A673 (cell line): ENCODE results near the gene CARD19. TPM values are rescaled to one million over a fixed set of nuclear protein-coding genes. Genes with fewer than 3 reads are reported as not detected.

Source experiments
- BruUV-seq: library from RNA; stranded (reverse); fragments of 400-500 nt; replicated peaks from 2 replicates; lab custom pipeline; 2021; lab: Mats Ljungman, UMichigan
- CTCF ChIA-PET: fragments of 300-600 bp; sonication (Branson Sonifier 250); formaldehyde crosslinking; loops from one replicate; lab custom pipeline; 2022; ENCODE audit warnings: antibody characterized with exemption; lab: Charles Lee
- POLR2A ChIA-PET: fragments of 300-600 bp; sonication (Branson Sonifier 250); formaldehyde crosslinking; loops from one replicate; lab custom pipeline; 2022; ENCODE audit warnings: antibody characterized with exemption; ENCODE audit not compliant: low non-redundant PET; lab: Charles Lee
- DNase-seq: peaks from one replicate; pipeline ENCODE4 v3.0.0-alpha.2; 2015; ENCODE audit warnings: low spot score
- H3K27ac ChIP-seq: fragments of 200-600 bp; sonication (generic); 2 replicates; pipeline ENCODE4 v1.5.1; 2016; ENCODE audit warnings: mixed run types, low read depth, mild to moderate bottlenecking, mixed read lengths, antibody characterized with exemption, low read length; ENCODE audit not compliant: poor library complexity, severe bottlenecking
- H3K27me3 ChIP-seq: fragments of 200-600 bp; sonication (generic); replicated peaks from 2 replicates; pipeline ENCODE4 v1.6.1; 2017; ENCODE audit warnings: mixed run types, low read depth, mild to moderate bottlenecking, mixed read lengths, antibody characterized with exemption, low read length; ENCODE audit not compliant: insufficient read depth, poor library complexity
- H3K36me3 ChIP-seq: fragments of 200-600 bp; sonication (generic); 2 replicates; pipeline ENCODE4 v1.6.1; 2016; ENCODE audit warnings: mixed run types, mild to moderate bottlenecking, mixed read lengths, antibody characterized with exemption, low read length; ENCODE audit not compliant: insufficient read depth, poor library complexity, severe bottlenecking
- H3K4me1 ChIP-seq: fragments of 200-600 bp; sonication (generic); 2 replicates; pipeline ENCODE4 v1.6.1; 2017; ENCODE audit warnings: mixed run types, mild to moderate bottlenecking, mixed read lengths, antibody characterized with exemption, low read length; ENCODE audit not compliant: insufficient read depth, poor library complexity, severe bottlenecking
- H3K4me3 ChIP-seq: fragments of 200-600 bp; sonication (generic); 2 replicates; pipeline ENCODE4 v1.5.1; 2016; ENCODE audit warnings: low read depth, mixed run types, mild to moderate bottlenecking, mixed read lengths, low read length; ENCODE audit not compliant: poor library complexity, severe bottlenecking
- H3K9me3 ChIP-seq: fragments of 200-600 bp; sonication (generic); 2 replicates; pipeline ENCODE4 v1.6.1; 2016; ENCODE audit warnings: mixed run types, low read depth, mild to moderate bottlenecking, mixed read lengths, antibody characterized with exemption, low read length; ENCODE audit not compliant: poor library complexity, severe bottlenecking
- EZH2 ChIP-seq: fragments of 200-600 bp; sonication (generic); IDR thresholded peaks from 2 replicates; pipeline ENCODE4 v1.6.1; 2017; ENCODE audit warnings: borderline replicate concordance, low read depth, mild to moderate bottlenecking, mixed read lengths, antibody characterized with exemption, low read length; ENCODE audit not compliant: poor library complexity, severe bottlenecking
- intact Hi-C: fragments of 100-400 bp; cut with micrococcal nuclease; formaldehyde crosslinking; loops from one replicate; pipeline ENCODE4 v1.10.0; 2022; ENCODE audit not compliant: unreplicated experiment
- total RNA-seq: library from RNA; stranded (reverse); gene quantifications from 2 replicates; pipeline ENCODE4 v1.2.3, GENCODE V29; 2021
- TF ChIP-seq, protein P1 (sequence below): fragments of 300-800, 200-600 bp; sonication (generic); conservative IDR thresholded peaks from 2 replicates; pipeline ENCODE4 v1.5.1; 2017; ENCODE audit warnings: low read depth, mild to moderate bottlenecking, antibody characterized with exemption, low read length, moderate library complexity, mixed read lengths

The CARD19 gene
- total RNA-seq, 1 experiment from 2014 or later, result 12.2 TPM

DNA sequence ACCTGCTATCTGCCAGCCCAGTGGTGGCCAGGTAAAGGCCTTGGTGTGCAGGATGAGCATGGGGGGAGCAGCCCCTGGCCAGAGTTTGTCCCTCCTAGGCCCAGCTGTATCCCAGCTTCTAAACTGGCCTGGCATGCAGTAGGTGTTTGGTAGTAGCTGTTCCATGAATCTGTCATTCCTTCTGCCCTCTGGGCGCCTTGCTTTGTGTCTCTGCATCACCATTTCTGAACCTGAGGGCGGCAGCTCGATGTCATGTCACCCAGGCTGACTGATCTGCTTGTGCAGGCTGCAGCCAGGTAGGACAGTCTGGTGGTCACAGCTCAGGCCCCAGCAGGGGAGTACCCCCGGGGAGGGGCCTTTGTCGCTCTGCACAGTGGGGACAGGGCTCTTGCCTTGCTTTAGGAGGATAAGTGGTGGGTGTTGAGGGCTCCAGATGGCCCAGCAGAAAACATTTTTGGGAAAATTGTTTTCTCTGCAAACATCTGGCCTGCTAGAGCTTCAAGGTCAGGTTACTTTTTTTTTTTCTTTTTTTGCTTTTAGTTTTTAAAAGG is 42.2 kb upstream of the CARD19 start:
- no peak for TF ChIP-seq EZH2
- TF ChIP-seq, protein P1, sequence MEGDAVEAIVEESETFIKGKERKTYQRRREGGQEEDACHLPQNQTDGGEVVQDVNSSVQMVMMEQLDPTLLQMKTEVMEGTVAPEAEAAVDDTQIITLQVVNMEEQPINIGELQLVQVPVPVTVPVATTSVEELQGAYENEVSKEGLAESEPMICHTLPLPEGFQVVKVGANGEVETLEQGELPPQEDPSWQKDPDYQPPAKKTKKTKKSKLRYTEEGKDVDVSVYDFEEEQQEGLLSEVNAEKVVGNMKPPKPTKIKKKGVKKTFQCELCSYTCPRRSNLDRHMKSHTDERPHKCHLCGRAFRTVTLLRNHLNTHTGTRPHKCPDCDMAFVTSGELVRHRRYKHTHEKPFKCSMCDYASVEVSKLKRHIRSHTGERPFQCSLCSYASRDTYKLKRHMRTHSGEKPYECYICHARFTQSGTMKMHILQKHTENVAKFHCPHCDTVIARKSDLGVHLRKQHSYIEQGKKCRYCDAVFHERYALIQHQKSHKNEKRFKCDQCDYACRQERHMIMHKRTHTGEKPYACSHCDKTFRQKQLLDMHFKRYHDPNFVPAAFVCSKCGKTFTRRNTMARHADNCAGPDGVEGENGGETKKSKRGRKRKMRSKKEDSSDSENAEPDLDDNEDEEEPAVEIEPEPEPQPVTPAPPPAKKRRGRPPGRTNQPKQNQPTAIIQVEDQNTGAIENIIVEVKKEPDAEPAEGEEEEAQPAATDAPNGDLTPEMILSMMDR, result no peak
- H3K4me1 ChIP-seq, result no peaks in the 10 kb centered on the region
- ChIA-PET CTCF (no interaction called here), POLR2A (no interaction called here)
- DNase-seq, result no peak
- BruUV-seq, result no TSS peak
- intact Hi-C loops, result no loop called here
- no peaks in the 10 kb centered on the region for H3K9me3 ChIP-seq
- H3K27ac ChIP-seq, result no peak overlapping the region
- H3K36me3 ChIP-seq, result no peaks in the 10 kb centered on the region
- H3K27me3 ChIP-seq, result no peaks in the 10 kb centered on the region
- H3K4me3 ChIP-seq, result no peak overlapping the region

- ChIA-PET POLR2A (no interaction called here), CTCF (no interaction called here)
- DNase-seq, result no peak
- TF ChIP-seq, protein P1, result no peak
- TF ChIP-seq EZH2, result no peak
- H3K4me1 ChIP-seq, result no peaks in the 10 kb centered on the region
- H3K9me3 ChIP-seq, result no peaks in the 10 kb centered on the region
- H3K27ac ChIP-seq, result no peak overlapping the region
- no peaks in the 10 kb centered on the region for H3K27me3 ChIP-seq
- intact Hi-C loops, result no loop called here
- BruUV-seq, result no TSS peak
- H3K4me3 ChIP-seq, result no peak overlapping the region
- H3K36me3 ChIP-seq, result no peaks in the 10 kb centered on the region
These were observed 41.0 kb upstream of the CARD19 start for GRCh38 chr9:93054758-93055704.

DNA sequence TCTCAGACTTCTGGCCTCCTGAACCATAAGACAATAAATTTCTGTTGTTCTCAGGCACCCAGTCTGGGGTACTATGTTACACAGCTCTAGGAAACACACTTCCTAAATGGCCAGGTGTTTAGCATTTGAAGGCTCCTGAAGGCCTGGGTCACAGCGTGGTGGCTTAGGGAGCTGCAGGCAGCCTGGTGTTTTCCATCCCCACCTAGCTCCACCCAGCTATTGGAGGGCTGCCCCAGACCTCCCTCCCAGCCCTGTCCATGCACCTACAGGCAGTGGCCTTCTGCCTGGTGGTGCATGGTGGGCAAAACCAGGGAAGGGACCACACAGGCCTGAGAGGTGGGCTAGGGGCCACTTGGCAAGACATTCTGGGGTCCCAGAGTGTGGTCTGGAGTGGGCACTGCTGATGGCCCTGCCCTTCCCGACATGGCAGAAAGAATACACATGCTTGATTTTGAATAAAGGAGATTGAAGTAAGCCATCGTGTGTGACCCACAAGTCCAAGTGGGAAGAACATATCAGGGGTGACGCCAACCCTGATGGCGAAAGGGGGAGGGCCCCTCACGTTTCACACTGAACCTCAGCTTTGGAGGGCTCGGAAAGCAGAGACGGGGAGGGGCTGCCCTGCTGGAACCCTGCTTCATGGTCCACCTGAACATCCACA is 38.8 kb upstream of the CARD19 start:
- Histone ChIP-seq H3K36me3 (no peaks in the 10 kb centered on the region), H3K27ac (no peak overlapping the region), H3K4me3 (no peak overlapping the region), H3K9me3 (no peaks in the 10 kb centered on the region), H3K27me3 (no peaks in the 10 kb centered on the region), H3K4me1 (no peaks in the 10 kb centered on the region)
- intact Hi-C loops, result no loop called here
- ChIA-PET CTCF (no interaction called here), POLR2A (no interaction called here)
- no TSS peak for BruUV-seq
- no peak for DNase-seq
- no peak for TF ChIP-seq EZH2
- TF ChIP-seq, protein P1, result no peak
